ENCODE data around the gene RPL21. TPM values are rescaled to one million over a fixed set of nuclear protein-coding genes. Genes with fewer than 3 reads are reported as not detected.
"Not testable (repeated sequence)": the region's sequence is repeated elsewhere in the genome, so short reads cannot be mapped to it uniquely, and the experiment has no call there.

Gene RPL21
- total RNA-seq, 2 donors from 2014 or later = 1,509 to 1,701 TPM

DNA sequence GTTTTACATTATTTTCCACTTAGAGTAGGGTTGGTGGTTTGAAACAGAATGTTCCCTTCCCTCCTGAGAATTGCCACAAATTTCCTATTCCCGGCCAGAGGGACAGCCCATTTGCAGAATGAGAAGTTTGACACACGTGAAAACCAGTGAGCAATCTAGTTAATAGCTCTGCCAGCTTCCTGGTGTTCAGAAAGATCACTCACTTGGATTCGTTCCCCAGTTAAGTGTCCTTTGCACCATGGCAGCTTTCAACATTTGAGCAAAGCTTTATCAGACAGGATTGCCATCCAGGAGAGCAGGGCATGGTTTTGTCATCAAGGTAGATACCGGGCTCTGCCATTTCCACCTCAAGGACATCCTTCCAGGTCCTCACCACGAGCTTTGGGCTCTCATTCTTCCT is 47.5 kb downstream of the RPL21 start:
- Mint-ChIP-seq H3K27ac (no peak overlapping the region), H3K36me3 (ENCODE audit: insufficient read depth in 2 of 2) (no peaks in the 10 kb centered on the region), H3K4me3 (no peak overlapping the region), H3K27me3 (ENCODE audit: low read depth) (no peaks in the 10 kb centered on the region), H3K4me1 (ENCODE audit: low read depth) (peaks cover 34% of the 10 kb centered on the region), H3K9me3 (no peaks in the 10 kb centered on the region)
- ATAC-seq (replicated peaks in 1 of 2) = no peak
- DNase-seq = no peak

DNA sequence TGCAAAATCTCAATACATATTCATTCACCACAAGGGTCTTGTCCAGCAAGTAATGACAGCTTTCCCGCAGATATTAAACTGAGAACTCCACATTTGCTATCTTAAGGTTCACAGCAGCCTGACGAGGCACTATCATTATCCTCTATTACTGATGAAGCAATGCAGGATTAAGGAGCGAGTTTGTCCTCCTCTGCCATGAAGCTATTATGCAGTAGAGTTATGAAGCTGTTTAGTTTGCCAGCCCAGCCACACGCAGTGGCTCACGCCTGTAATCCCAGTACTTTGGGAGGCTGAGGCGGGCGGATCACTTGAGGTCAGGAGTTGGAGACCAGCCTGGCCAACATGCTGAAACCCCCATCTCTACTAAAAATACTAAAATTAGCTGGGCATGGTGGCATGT is 49.0 kb downstream of the RPL21 start:
- not testable (repeated sequence) for H3K36me3 Mint-ChIP-seq (ENCODE audit: insufficient read depth in 2 of 2); ATAC-seq (replicated peaks in 1 of 2); H3K27me3 Mint-ChIP-seq (ENCODE audit: low read depth); H3K27ac Mint-ChIP-seq; DNase-seq; H3K4me3 Mint-ChIP-seq; H3K9me3 Mint-ChIP-seq
- H3K4me1 Mint-ChIP-seq (ENCODE audit: low read depth) = peaks cover 18% of the 10 kb centered on the region

DNA sequence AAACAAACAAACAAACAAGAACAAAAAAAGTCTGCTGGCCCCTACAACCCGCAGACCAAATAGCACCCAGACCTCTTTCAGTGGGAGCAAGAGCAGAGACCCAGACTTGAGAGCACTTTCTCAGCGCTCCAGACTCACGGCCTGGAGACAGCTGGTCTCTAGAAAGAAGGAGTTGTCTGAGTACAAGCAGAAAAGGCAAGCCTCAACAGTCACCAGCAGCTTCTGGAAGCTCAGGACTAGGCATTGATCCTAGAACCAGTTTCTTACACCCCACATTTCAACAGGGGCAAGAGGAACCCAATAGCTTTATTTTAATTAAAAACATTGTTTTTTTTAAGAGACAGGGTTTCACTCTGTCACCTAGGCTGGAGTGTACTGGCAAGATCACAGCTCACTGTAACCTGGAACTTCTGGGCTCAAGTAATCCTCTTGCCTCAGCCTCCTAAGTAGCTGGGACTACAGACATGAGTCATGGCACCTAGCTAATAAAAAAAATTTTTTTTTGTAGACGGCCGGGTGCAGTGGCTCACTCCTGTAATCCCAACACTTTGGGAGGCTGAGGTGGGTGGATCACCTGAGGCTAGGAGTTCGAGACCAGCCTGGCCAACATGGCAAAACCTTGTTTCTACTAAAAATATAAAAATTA is 49.7 kb downstream of the RPL21 start:
- no peak for DNase-seq
- H3K36me3 Mint-ChIP-seq (ENCODE audit: insufficient read depth in 2 of 2) = no peaks in the 10 kb centered on the region
- no peaks in the 10 kb centered on the region for H3K9me3 Mint-ChIP-seq
- no peak for ATAC-seq (replicated peaks in 1 of 2)
- no peak overlapping the region for H3K4me3 Mint-ChIP-seq
- H3K4me1 Mint-ChIP-seq (ENCODE audit: low read depth) = peaks cover 19% of the 10 kb centered on the region
- H3K27me3 Mint-ChIP-seq (ENCODE audit: low read depth) = no peaks in the 10 kb centered on the region
- no peak overlapping the region for H3K27ac Mint-ChIP-seq

DNA sequence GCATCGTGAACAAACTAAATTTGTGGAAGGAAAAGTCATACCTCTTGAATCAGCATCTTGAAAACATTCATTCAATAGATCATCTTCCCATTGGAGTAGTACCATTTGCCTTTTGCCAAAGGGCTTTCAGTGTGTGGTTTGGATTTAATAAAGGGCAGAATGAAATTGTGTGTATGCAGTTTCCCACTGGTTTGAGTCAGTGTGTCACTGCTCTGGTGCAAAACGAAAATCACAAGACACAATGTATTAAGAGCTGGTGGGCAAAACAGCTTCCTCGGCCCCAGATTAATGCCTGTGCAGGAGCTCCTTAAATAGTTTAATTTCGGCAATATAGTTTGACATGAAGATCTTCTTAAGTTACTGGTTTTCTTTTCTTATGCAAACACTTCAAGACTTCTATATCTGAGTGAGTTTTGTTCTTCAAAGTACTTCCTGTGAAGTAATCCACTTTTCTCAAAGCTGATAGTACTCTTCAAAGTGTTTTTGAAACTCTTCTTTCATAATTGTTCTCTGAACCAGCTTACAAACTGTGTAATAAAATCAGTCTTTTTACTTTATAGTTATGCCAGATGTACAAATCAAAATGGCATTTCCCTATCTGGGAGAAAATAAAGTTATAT is 51.4 kb downstream of the RPL21 start:
- peak overlapping the region; percentile 19 for H3K27ac Mint-ChIP-seq
- no peaks in the 10 kb centered on the region for H3K9me3 Mint-ChIP-seq
- H3K4me1 Mint-ChIP-seq (ENCODE audit: low read depth) = peaks cover 28% of the 10 kb centered on the region
- no peaks in the 10 kb centered on the region for H3K27me3 Mint-ChIP-seq (ENCODE audit: low read depth)
- DNase-seq (no peak), ATAC-seq (replicated peaks in 1 of 2) (no peak)
- H3K4me3 Mint-ChIP-seq = peak overlapping the region in 1 of 2 donors; percentile 14
- no peaks in the 10 kb centered on the region for H3K36me3 Mint-ChIP-seq (ENCODE audit: insufficient read depth in 2 of 2)

DNA sequence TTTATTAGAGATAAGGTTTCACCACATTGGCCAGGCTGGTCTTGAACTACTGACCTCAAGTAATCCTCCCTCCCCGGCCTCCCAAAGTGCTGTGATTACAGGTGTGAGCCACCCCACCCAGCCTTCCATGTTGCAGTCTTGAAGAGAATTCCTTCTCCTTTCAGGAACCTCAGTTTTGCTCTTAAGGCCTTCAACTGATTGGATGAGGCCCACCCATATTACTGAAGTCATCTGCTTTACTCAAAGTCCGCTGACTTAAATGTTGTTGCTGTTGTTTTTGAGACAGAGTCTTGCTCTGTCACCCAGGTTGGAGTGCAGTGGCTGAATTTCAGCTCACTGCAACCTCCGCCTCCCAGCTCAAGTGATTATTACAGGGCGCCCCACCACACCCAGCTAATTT is 52.7 kb downstream of the RPL21 start:
- no peaks in the 10 kb centered on the region for H3K36me3 Mint-ChIP-seq (ENCODE audit: insufficient read depth in 2 of 2)
- no peak overlapping the region for H3K27ac Mint-ChIP-seq
- H3K9me3 Mint-ChIP-seq = no peaks in the 10 kb centered on the region
- peaks cover 28% of the 10 kb centered on the region for H3K4me1 Mint-ChIP-seq (ENCODE audit: low read depth)
- H3K4me3 Mint-ChIP-seq = no peak overlapping the region
- no peak for DNase-seq
- no peak for ATAC-seq (replicated peaks in 1 of 2)
- H3K27me3 Mint-ChIP-seq (ENCODE audit: low read depth) = no peaks in the 10 kb centered on the region

DNA sequence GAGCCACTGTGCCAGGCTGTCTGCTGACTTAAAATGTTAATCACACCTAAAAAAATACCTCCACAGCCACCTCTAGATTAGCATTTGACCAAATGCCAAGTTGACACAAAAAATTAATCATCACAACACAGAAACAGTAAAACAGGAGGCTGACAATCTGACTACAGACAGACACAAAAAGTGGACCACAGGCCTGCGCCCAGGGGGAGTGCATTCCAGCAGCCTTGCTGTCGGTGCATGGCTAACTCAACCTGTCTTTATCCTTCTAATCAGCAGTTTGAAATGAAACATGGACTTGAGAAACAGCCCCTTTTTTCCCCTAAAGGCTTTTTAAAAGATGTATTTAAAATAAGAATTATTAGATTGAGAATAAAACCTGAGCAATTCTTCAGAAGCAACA is 53.3 kb downstream of the RPL21 start:
- Mint-ChIP-seq H3K4me1 (ENCODE audit: low read depth) (peaks cover 28% of the 10 kb centered on the region), H3K9me3 (no peaks in the 10 kb centered on the region), H3K4me3 (no peak overlapping the region), H3K27ac (no peak overlapping the region), H3K27me3 (ENCODE audit: low read depth) (no peaks in the 10 kb centered on the region), H3K36me3 (ENCODE audit: insufficient read depth in 2 of 2) (no peaks in the 10 kb centered on the region)
- no peak for DNase-seq
- no peak for ATAC-seq (replicated peaks in 1 of 2)

Other genes with a start within 250 kb of the RPL21 start
- gene USP12, start 79.7 kb upstream of the RPL21 start, total RNA-seq = 10 to 100 TPM; 39.6 to 57.3 TPM
- 1 to 10 TPM; 5.6 to 7.3 TPM for gene RASL11A, start 19.3 kb downstream of the RPL21 start, total RNA-seq
- 100 to 1,000 TPM; 188 to 237 TPM for gene GTF3A, start 173.1 kb downstream of the RPL21 start, total RNA-seq
- gene MTIF3, start 199.0 kb downstream of the RPL21 start, total RNA-seq = 10 to 100 TPM; 25.0 to 30.6 TPM